ENCODE data around the gene CAMTA1. TPM values are rescaled to one million over a fixed set of nuclear protein-coding genes. Genes with fewer than 3 reads are reported as not detected.

CAMTA1 gene
- total RNA-seq, 1 donor from 2014 or later: 109 TPM

DNA sequence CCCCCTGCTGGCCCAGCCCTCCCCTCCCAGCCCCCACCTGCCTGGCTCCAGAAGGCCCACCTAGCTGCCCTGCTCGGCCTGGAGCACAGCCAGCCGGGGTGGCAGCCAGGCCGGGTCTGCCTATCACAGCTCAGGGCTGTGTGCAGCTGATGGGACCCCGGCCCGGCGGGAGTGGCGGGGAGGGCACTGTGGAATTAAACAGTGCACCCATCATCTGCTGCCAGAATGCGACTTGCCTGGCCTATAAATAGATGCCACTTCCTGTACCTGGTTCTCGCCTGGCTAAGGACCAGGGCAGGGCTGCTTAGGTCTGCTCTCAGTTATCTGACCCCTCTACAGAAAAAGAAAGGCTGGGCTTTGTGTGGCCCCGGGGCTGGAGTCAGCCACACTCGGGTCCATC lies 887.6 kb downstream of the CAMTA1 start:
- Mint-ChIP-seq H3K9me3 (no peaks in the 10 kb centered on the region), H3K4me3 (no peak overlapping the region), H3K27ac (ENCODE audit: unreplicated experiment) (no peak overlapping the region), H3K27me3 (ENCODE audit: low read depth) (peaks cover 11% of the 10 kb centered on the region), H3K4me1 (peaks cover 33% of the 10 kb centered on the region), H3K36me3 (ENCODE audit: low read depth) (no peaks in the 10 kb centered on the region)
- TF ChIP-seq, protein P1, sequence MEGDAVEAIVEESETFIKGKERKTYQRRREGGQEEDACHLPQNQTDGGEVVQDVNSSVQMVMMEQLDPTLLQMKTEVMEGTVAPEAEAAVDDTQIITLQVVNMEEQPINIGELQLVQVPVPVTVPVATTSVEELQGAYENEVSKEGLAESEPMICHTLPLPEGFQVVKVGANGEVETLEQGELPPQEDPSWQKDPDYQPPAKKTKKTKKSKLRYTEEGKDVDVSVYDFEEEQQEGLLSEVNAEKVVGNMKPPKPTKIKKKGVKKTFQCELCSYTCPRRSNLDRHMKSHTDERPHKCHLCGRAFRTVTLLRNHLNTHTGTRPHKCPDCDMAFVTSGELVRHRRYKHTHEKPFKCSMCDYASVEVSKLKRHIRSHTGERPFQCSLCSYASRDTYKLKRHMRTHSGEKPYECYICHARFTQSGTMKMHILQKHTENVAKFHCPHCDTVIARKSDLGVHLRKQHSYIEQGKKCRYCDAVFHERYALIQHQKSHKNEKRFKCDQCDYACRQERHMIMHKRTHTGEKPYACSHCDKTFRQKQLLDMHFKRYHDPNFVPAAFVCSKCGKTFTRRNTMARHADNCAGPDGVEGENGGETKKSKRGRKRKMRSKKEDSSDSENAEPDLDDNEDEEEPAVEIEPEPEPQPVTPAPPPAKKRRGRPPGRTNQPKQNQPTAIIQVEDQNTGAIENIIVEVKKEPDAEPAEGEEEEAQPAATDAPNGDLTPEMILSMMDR (conservative IDR thresholded peaks at IDR 0.05): no peak
- DNase-seq (ENCODE audit: low read depth, low spot score): no peak

GRCh38 chr1:7674972-7675371 lies 889.7 kb downstream of the CAMTA1 start:
- Mint-ChIP-seq H3K27ac (ENCODE audit: unreplicated experiment) (no peak overlapping the region), H3K9me3 (no peaks in the 10 kb centered on the region), H3K4me1 (peaks cover 13% of the 10 kb centered on the region), H3K27me3 (ENCODE audit: low read depth) (peaks cover 9% of the 10 kb centered on the region), H3K36me3 (ENCODE audit: low read depth) (no peaks in the 10 kb centered on the region), H3K4me3 (no peak overlapping the region)
- TF ChIP-seq, protein P1 (conservative IDR thresholded peaks at IDR 0.05): no peak
- DNase-seq (ENCODE audit: low read depth, low spot score): no peak

- no peak for DNase-seq (ENCODE audit: low read depth, low spot score)
- H3K27me3 Mint-ChIP-seq (ENCODE audit: low read depth): peaks cover 7% of the 10 kb centered on the region
- peaks cover 6% of the 10 kb centered on the region for H3K4me1 Mint-ChIP-seq
- H3K9me3 Mint-ChIP-seq: no peaks in the 10 kb centered on the region
- H3K36me3 Mint-ChIP-seq (ENCODE audit: low read depth): no peaks in the 10 kb centered on the region
- peak overlapping the region; percentile 25 for H3K4me3 Mint-ChIP-seq
- TF ChIP-seq, protein P1 (conservative IDR thresholded peaks at IDR 0.05): no peak
- H3K27ac Mint-ChIP-seq (ENCODE audit: unreplicated experiment): no peak overlapping the region
Observed at GRCh38 chr1:7675431-7676273, 890.4 kb downstream of the CAMTA1 start.

DNA sequence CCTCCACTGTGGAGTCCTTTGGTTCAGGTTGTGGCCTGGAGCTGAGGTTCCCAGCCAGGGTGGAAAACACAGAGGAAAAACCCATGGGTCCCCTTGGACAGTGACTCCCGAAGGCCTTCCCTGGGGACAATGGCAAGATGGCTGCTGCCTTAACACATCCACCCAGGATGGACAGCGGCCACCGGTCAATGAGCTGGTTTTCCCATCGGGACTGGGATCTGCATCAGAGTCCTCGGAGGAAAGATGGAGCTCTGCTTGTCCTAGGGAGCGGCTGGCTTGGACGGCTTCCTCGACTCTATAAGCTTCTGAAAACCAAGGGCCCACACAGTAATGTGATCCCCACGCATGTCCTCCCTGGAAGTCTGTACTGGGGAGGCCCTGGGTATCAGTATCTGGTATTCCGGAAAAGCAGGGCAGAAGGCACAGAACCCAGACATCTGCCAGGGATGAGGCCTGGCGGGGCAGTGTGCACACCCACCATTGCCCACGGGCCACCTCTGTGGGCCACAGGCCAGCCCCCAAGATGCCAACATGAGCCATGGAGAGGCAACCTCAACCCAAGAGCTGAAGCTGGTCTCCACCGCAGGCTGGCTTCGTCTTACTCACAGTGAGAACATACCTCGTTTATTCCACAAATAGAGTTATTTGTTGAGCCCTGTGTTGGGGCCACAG lies 891.2 kb downstream of the CAMTA1 start:
- TF ChIP-seq, protein P1 (conservative IDR thresholded peaks at IDR 0.05): no peak
- peaks cover 7% of the 10 kb centered on the region for H3K27me3 Mint-ChIP-seq (ENCODE audit: low read depth)
- no peak overlapping the region for H3K27ac Mint-ChIP-seq (ENCODE audit: unreplicated experiment)
- no peak overlapping the region for H3K4me3 Mint-ChIP-seq
- no peaks in the 10 kb centered on the region for H3K36me3 Mint-ChIP-seq (ENCODE audit: low read depth)
- H3K4me1 Mint-ChIP-seq: peaks cover 3% of the 10 kb centered on the region
- DNase-seq (ENCODE audit: low read depth, low spot score): no peak
- no peaks in the 10 kb centered on the region for H3K9me3 Mint-ChIP-seq

DNA sequence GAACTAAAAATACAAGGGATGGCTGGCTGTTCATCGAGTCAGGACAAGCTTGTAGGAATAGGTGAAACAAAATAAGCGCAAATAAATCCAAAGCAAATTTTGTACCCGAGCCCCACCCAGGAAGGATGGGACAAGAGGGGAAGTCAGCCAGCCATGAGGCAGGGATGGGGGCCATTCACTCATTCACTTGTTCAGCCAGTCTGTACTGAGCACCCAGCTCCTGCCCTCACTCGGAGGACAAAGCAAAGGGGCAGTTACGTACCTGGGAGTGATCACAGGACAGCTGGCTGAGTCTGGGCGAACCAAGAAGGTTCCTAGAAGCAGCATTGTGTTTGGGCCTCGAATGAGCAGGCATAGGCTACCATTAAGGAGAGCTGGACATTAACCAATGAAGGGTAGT lies 891.9 kb downstream of the CAMTA1 start:
- peaks cover 4% of the 10 kb centered on the region for H3K27me3 Mint-ChIP-seq (ENCODE audit: low read depth)
- no peak overlapping the region for H3K4me3 Mint-ChIP-seq
- H3K27ac Mint-ChIP-seq (ENCODE audit: unreplicated experiment): no peak overlapping the region
- no peaks in the 10 kb centered on the region for H3K9me3 Mint-ChIP-seq
- H3K4me1 Mint-ChIP-seq: peaks cover 3% of the 10 kb centered on the region
- H3K36me3 Mint-ChIP-seq (ENCODE audit: low read depth): no peaks in the 10 kb centered on the region
- DNase-seq (ENCODE audit: low read depth, low spot score): no peak
- TF ChIP-seq, protein P1 (conservative IDR thresholded peaks at IDR 0.05): no peak

Measured in neural crest cell (in vitro differentiated cells).